Hepatocyte (in vitro differentiated cells): Measurements from ENCODE around the gene TLK2.

Source experiments
- CTCF ChIP-seq: fragments of 200-600 bp; sonication (generic); IDR thresholded peaks from 2 replicates; pipeline ENCODE4 v1.5.1; 2016; ENCODE audit warnings: antibody characterized with exemption, mild to moderate bottlenecking; ENCODE audit not compliant: poor library complexity
- EZH2 ChIP-seq: fragments of 200-600 bp; sonication (generic); IDR thresholded peaks from 2 replicates; pipeline ENCODE4 v1.6.1; 2016; ENCODE audit warnings: antibody characterized with exemption, mild to moderate bottlenecking, borderline replicate concordance
- EZH2phosphoT487 ChIP-seq: fragments of 200-600 bp; sonication (generic); IDR thresholded peaks from one replicate; pipeline ENCODE4 v1.6.1; 2018; ENCODE audit warnings: antibody characterized with exemption, mild to moderate bottlenecking, low read depth, moderate library complexity; ENCODE audit not compliant: unreplicated experiment, severe bottlenecking

- TF ChIP-seq EZH2 (no peak), CTCF (no peak), EZH2phosphoT487 (no peak)
Observed at GRCh38 chr17:62656446-62656845, 177.8 kb downstream of the TLK2 start.
